ENCODE measurements around the gene RAD51B. TPM values are rescaled to one million over a fixed set of nuclear protein-coding genes. Genes with fewer than 3 reads are reported as not detected.
A peak's percentile ranks its signal among the peaks of the same experiment; 100 is the strongest.

RAD51B gene
- total RNA-seq, 4 donors from 2014 or later = 5.0 to 31.8 (median 20.6) TPM

DNA sequence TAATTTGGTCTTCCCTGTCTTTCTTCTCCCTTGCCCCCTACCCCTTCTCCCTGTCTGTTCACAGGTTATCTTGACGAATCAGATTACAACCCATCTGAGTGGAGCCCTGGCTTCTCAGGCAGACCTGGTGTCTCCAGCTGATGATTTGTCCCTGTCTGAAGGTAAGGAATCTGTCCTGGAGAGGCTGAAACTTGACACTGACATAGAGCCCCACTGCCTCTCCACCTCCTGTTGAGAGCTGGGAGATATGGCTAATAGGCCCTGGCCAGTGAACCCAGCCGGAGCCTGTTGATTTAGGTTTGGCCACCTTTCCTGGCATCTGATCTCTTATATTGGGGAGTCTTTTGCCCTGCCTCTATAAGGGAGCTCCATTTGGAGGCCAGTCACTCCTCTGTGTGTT is 472.2 kb downstream of the RAD51B start:
- Histone ChIP-seq H3K36me3 (no peaks in the 10 kb centered on the region), H3K4me3 (no peak overlapping the region), H3K4me1 (peaks cover 19 to 43% (median 33%) of the 10 kb centered on the region in 4 donors), H3K27me3 (no peaks in the 10 kb centered on the region), H3K9me3 (no peaks in the 10 kb centered on the region), H3K27ac (peak overlapping the region; percentile 76 to 84 (median 80))
- in situ Hi-C loops (cut with MboI; ENCODE audit: low pct_ligation_motif_present in 1 of 4, low pct_unique_long_range_greater_than_20kb in 1 of 4, low sequenced_read_pairs in 3 of 4) (no loop called here), intact Hi-C loops (cut with DNase I; ENCODE audit: low total_unique reads) (no loop called here)
- TF ChIP-seq, protein P1, sequence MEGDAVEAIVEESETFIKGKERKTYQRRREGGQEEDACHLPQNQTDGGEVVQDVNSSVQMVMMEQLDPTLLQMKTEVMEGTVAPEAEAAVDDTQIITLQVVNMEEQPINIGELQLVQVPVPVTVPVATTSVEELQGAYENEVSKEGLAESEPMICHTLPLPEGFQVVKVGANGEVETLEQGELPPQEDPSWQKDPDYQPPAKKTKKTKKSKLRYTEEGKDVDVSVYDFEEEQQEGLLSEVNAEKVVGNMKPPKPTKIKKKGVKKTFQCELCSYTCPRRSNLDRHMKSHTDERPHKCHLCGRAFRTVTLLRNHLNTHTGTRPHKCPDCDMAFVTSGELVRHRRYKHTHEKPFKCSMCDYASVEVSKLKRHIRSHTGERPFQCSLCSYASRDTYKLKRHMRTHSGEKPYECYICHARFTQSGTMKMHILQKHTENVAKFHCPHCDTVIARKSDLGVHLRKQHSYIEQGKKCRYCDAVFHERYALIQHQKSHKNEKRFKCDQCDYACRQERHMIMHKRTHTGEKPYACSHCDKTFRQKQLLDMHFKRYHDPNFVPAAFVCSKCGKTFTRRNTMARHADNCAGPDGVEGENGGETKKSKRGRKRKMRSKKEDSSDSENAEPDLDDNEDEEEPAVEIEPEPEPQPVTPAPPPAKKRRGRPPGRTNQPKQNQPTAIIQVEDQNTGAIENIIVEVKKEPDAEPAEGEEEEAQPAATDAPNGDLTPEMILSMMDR (IDR thresholded peaks at IDR 0.05) = no peak
- TF ChIP-seq POLR2AphosphoS5 (IDR thresholded peaks at IDR 0.05) = no peak
- DNase-seq = no peak
- 60 to 98% methylated on average over 1 to 2 of the region's 2 CpGs for WGBS, 2 donors (ENCODE audit: low coverage in 1 of 2)

DNA sequence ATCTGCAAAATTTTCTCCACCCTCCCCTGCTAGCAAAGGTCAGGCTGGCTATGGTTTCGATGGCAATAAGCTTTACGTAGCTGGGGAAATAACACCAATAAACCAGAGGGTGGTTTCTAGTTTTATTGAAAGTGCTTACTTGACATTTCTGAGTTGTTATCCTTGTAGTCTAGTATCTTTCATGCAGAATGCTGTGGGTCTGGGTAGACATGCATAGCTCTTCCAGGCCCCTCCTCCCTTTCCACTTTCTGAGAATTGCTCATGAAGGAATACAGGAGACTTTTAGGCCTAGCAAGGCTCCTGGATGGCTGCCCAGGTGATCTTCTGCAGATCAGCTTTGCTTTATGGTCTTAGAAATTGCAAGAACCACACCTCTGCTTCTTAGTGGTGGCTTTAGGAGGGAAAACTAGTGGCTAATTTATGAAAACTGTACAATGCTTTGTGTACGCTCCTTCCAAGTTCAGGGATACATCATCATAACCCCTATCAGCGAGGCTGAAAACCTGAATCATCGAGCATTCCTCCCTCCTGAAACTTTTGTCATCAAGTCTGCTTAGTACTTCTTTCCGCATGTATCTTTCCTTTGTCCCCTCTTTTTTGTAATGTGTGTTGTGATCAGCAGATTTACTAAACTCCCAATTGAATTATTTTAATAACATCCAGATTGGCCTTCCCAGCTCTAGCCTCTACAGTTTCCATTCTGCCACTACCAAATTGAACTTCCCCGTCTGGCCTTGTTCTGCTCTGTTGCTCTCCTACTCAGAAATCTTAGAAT is 473.0 kb downstream of the RAD51B start:
- TF ChIP-seq, protein P1 (IDR thresholded peaks at IDR 0.05) = peak in 3 of 5 experiments; percentile 14 to 31 (median 23)
- TF ChIP-seq EP300 (IDR thresholded peaks at IDR 0.05; ENCODE audit: low read depth) = no peak
- TF ChIP-seq POLR2AphosphoS5 (IDR thresholded peaks at IDR 0.05) = no peak
- no peak for TF ChIP-seq POLR2A (IDR thresholded peaks at IDR 0.05)
- Histone ChIP-seq H3K27me3 (no peaks in the 10 kb centered on the region), H3K27ac (peak overlapping the region; percentile 76 to 84 (median 80)), H3K4me1 (peaks cover 19 to 43% (median 33%) of the 10 kb centered on the region in 4 donors), H3K9me3 (no peaks in the 10 kb centered on the region), H3K4me3 (no peak overlapping the region), H3K36me3 (no peaks in the 10 kb centered on the region)
- intact Hi-C loops (cut with DNase I; ENCODE audit: low total_unique reads) (no loop called here), in situ Hi-C loops (cut with MboI; ENCODE audit: low pct_ligation_motif_present in 1 of 4, low pct_unique_long_range_greater_than_20kb in 1 of 4, low sequenced_read_pairs in 3 of 4) (no loop called here)
- 56 to 66% methylated on average over 7 of the region's 7 CpGs for WGBS, 2 donors (ENCODE audit: low coverage in 1 of 2)
- peak; percentile 64 for DNase-seq

DNA sequence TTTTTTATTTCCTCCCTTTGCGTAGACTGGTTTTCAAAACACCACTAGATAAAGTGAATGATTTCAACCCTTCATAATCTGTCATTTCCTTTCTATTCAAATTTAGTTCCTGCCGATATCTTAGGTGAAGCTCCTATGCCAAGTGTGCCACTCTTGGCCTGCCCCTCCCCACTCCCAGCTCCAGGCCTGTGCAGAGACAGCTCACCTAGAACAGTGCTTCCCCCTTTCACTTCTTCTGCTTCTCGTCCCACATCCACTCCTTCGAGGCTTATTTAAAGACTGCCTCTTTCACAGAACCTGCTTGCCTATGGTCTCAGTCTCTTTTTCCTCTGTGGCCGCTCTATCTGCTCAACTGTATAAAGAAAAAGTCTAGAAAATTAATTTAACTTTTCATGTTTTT is 473.8 kb downstream of the RAD51B start:
- WGBS, 2 donors (ENCODE audit: low coverage in 1 of 2) = 50 to 65% methylated on average over 3 to 5 of the region's 5 CpGs
- Histone ChIP-seq H3K36me3 (no peaks in the 10 kb centered on the region), H3K4me1 (peaks cover 19 to 43% (median 35%) of the 10 kb centered on the region in 4 donors), H3K4me3 (no peak overlapping the region), H3K9me3 (no peaks in the 10 kb centered on the region), H3K27me3 (no peaks in the 10 kb centered on the region), H3K27ac (peak overlapping the region; percentile 76 to 84 (median 80))
- intact Hi-C loops (cut with DNase I; ENCODE audit: low total_unique reads) = no loop called here
- DNase-seq = peak; percentile 44
- TF ChIP-seq POLR2A (IDR thresholded peaks at IDR 0.05) (no peak), EP300 (IDR thresholded peaks at IDR 0.05; ENCODE audit: low read depth) (no peak), POLR2AphosphoS5 (IDR thresholded peaks at IDR 0.05) (no peak)
- TF ChIP-seq, protein P1 (IDR thresholded peaks at IDR 0.05) = no peak
- in situ Hi-C loops (cut with MboI; ENCODE audit: low pct_ligation_motif_present in 1 of 4, low pct_unique_long_range_greater_than_20kb in 1 of 4, low sequenced_read_pairs in 3 of 4) = no loop called here

DNA sequence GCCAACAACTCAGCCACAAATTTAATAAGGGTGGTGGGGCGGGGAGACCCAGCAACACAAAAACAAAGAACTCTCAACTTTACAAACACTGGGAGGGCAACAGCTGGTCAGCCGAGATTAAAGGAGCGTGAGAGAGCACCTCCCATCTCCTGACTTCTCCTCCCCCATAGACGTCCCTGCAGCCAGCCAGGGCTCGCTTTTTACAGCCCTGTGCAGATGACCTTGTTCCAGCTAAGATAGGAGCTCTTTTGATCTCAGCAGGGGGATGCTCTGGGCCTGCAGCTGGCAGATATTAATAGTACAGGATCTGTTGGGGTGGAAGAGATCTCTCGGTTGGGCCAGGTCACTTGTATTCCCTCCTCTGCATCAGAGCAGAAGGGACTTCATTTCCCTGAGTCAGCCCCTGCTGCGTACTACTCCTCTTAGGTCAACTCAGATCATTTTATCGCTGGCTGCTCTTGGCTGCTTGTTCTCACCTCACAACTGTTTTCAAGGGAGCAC is 475.8 kb downstream of the RAD51B start:
- H3K4me1 ChIP-seq = peaks cover 19 to 43% (median 35%) of the 10 kb centered on the region in 4 donors
- TF ChIP-seq POLR2A (IDR thresholded peaks at IDR 0.05) = no peak
- TF ChIP-seq, protein P1 (IDR thresholded peaks at IDR 0.05) = no peak
- TF ChIP-seq EP300 (IDR thresholded peaks at IDR 0.05; ENCODE audit: low read depth) = no peak
- no peak for TF ChIP-seq POLR2AphosphoS5 (IDR thresholded peaks at IDR 0.05)
- peak; percentile 31 for DNase-seq
- H3K36me3 ChIP-seq = no peaks in the 10 kb centered on the region
- no peak overlapping the region for H3K4me3 ChIP-seq
- H3K9me3 ChIP-seq = no peaks in the 10 kb centered on the region
- in situ Hi-C loops (cut with MboI; ENCODE audit: low pct_ligation_motif_present in 1 of 4, low pct_unique_long_range_greater_than_20kb in 1 of 4, low sequenced_read_pairs in 3 of 4) (no loop called here), intact Hi-C loops (cut with DNase I; ENCODE audit: low total_unique reads) (loop anchor here (5.0 kb wide), 1 partner anchor 82 kb away; no protein-coding TSS in a partner anchor)
- peak overlapping the region in 1 of 4 donors; percentile 1 for H3K27ac ChIP-seq
- 51 to 82% methylated on average over 3 to 7 of the region's 8 CpGs for WGBS, 2 donors (ENCODE audit: low coverage in 1 of 2)
- H3K27me3 ChIP-seq = no peaks in the 10 kb centered on the region
